GM18517 (cell line): Measurements from ENCODE around the gene IFI27.
"Not testable (repeated sequence)": the region's sequence is repeated elsewhere in the genome, so short reads cannot be mapped to it uniquely, and the experiment has no call there.

Source experiments
- ATAC-seq: cut with Tn5 transposase; IDR thresholded peaks from one replicate; pipeline ENCODE4 v1.9.1; 2021; ENCODE audit warnings: mild to moderate bottlenecking, moderate library complexity; ENCODE audit not compliant: unreplicated experiment

The IFI27 gene

DNA sequence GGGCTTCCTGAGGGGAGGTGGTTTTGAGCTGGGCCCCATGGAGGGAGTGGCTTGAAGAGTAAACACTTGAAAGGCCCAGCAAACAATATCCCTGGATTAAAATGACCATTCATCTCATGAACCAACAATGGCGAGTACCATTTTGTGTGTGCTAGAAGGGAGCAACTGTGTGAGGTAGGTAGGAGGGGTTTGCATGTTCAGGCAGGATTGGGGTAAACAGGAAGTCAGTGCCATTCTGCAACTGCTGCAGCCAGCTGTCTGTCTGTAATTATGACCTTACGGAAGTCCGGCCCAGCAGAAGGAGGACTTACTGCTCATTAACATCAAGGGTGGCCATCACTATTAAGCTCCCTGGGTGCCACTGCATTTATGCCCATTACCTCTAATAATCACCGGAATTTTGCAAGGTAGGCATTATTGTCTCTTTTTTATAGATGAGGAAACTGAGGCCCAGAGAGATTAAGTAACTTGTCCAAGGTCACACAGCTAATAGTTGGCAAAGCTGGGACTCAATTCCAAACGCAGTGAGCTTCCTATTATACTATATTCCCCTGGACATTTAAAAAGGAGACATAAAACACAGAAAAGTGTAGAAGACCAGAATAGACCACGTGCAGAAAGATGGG lies 35.5 kb downstream of the IFI27 start:
- no peak for ATAC-seq

DNA sequence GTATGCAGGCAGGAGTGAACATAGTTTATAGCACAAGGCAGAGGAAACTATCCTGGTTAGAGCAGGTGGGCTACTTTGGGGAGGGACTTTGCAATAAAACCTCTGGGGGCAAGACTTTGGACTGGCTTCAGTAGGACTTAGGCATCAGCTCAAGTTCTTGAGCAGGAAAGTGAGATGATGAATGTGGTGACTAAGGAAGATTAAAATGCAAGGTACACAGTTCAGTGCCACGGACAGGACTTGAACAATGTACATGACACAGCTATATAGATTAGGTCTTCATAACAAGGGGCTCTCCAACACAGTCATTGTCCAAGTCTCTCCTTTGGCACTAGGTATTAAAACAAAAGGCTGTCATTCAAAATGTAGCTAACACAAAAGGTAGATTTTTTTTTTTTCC lies 42.1 kb downstream of the IFI27 start:
- ATAC-seq = no peak

DNA sequence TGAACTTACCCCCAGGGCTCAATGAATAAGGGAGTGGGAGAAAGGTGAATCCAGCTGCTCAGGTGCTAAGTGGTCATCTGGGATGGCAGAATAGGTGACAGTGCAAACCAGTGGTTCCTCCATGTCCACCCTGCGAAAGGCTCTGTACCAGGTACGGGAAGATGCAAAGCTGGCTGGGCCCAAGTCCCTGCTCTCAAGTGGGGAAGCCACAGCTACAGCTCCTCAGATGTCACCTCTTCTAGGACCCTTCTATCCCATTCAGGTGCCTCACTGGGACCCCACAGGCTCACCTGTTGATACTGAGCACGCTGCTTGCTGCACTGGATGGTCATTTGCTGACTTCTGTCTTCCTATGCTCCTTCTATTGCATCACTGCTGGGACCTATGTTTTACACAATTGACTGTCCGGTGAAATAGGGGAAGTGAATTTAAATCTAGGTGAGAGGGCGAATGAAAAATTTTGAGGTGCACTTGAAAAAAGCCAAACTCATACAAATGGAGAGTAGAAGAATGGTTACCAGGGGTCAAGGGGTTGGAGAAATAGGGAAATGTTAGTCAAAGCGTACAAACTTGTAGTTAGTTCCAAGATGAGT lies 43.3 kb downstream of the IFI27 start:
- no peak for ATAC-seq

DNA sequence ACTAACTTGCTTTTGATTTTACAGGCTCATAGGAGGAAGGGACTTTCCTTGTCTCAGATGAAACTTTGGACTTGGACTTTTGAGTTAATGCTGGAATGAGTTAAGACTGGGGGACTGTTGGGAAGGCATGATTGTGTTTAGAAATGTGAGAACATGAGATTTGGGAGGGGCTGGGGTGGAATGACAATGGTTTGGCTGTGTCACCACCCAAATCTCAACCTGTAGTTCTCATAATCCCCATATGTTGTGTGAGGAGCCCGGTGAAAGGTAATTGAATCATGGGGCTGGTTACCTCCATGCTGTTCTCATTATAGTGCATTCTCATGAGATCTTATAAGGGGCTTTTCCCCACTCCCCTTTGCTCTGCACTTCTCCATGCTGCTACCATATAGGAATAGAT lies 45.6 kb downstream of the IFI27 start:
- ATAC-seq = not testable (repeated sequence)

DNA sequence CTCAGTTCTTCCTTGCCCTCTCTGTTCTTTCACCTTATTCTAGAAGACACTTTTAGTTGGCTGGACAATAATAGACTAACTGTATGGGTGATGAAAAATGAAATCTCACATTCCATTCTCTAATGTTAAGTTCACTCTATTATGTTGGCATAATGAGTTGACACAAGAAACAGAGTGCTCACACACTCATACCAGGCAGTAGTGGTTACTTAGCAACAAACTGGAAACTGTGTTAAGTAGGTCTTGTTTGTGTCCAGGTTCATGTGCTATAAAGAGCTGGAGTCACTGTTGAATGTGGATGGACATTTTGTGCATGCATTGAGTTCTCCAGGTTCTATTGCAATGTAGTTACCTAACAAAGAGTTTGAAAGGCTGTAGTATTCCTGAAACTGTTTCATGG lies 46.7 kb downstream of the IFI27 start:
- no peak for ATAC-seq

DNA sequence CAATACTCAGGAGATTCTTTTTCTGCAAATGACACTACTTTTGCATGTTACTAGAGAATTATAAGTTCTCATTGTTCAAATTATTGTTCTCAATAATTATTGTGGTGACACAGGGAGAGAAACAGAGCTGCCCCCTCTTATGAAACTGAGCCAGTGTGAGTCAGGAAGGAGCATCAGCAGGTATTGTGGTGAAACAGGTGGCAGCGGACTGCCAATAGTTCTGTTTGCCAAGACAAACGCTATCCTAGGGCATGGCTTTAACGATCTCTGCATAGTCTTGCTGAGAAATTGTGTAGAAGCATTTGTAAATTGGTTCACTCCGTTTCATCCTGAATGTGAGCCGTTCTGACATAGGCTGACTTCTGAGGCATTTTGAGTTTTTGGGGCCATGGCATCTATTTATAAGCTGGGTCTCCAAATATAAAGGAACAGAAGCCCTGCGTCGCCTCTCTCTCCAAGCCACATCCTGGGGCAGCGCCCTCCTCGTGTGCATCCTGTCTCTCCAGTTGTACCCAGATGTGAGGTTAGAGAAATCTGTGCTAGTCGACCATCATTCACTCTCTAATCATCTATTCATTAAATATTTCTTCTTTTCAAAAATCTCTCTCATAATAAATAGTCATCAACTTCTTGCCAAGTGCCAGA lies 47.8 kb downstream of the IFI27 start:
- no peak for ATAC-seq

DNA sequence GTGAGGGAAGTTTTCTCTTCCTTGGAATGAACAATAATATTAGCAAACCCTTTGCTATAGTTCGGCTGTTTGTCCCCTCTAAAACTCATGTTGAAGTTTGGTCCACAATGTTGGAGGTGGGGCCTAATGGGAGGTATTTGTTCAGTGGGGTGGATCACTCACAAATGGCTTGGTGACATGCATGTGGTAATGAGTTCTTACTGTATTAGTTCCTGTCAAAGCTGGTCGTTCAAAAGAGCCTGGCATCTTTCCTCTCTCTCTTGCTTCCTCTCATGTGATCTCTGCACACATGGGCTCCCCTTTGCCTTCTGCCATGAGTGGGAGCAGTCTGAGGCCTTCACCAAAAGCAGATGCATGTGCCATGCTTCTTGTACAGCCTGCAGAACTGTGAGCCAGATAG lies 50.5 kb downstream of the IFI27 start:
- ATAC-seq = no peak

DNA sequence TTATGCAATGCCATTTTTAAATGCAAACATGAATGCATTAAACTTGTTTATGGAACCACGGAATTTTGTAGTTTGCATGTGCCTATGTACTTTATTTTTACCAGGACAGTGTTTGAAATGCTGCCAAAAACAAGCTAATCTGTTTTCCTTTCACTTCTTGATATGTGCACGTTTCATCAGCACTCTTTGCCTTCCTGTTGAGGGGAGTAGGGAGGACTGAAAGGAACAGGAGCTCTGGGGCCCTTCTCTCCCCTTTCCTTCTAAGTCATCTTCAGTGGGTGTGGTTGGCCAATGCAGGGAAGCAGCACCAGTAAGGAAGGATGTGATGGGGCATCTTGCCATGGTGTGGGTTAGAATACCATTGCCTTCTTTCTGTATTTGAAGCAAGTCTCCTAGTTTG lies 51.4 kb downstream of the IFI27 start:
- ATAC-seq = no peak

DNA sequence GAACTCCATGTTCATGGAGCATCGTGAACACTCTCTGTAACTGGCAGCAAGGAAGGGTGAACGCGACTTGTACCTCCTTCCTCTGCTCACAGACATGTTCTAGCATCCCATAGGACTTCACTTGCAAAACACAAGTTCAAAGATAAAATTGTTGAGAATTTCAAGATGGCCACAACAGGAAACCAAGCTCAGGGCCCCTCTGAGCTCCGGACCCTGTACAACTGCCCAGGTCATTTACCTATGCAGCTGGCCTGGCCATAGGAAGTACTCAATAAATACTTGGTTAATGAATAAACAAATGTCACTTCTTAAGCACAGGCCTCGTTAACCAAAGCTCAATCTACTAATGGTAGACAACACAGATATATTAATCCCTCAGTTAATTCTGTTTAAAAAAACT lies 51.9 kb downstream of the IFI27 start:
- ATAC-seq = no peak

DNA sequence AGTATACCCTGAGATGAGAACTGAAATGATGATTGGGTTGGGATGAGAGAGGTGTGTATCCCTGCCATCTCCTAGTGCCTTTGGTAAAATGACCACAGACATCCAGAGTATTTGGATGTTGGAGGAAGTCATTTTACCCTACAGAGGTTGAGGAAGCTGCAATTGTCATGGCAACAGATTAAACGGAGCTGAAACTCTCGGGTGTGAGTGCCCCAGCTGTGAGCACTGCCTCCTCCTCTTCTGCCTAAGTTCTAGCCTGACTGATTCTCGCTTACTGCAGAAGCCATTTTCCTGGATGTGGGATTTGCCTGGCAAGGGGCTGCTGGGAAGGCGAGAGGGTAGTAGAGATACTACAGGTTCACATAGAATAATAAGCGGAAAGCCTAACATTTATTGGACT lies 53.3 kb downstream of the IFI27 start:
- ATAC-seq = no peak

DNA sequence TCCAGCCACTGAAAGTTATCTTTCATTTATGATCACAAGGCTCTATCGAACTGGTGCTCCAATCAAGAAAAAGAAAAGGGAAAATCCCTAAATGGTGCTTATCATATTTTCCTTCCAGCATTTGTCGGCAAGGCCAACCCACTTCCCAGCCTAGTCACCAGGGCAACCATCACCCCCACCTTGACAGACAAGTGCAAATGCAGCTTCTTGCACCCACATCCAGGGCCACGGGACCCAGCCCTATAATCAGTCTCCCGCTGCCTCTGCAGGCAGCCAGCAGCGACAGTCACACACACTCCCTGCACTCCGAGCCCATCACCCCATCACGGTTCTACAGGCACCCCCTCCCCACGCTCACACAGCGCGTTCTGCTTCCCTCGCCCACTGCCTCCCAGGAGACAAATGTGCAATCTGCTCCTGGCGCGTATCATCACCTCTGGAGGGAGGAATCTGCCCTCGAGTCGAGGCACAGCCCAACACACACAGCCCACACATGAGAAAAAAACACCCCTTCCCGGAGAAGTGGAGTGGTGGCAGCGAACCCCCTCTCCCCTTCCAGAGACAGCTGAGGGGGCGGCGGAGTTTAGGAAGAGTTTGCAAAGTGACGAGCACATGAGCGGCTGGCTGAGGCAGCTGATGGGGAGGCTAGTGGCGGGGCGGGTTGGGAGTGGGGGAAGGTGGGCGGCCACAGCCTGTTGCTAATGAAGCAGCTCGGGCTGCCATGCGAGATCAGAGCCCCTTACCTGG lies 54.3 kb downstream of the IFI27 start:
- no peak for ATAC-seq

DNA sequence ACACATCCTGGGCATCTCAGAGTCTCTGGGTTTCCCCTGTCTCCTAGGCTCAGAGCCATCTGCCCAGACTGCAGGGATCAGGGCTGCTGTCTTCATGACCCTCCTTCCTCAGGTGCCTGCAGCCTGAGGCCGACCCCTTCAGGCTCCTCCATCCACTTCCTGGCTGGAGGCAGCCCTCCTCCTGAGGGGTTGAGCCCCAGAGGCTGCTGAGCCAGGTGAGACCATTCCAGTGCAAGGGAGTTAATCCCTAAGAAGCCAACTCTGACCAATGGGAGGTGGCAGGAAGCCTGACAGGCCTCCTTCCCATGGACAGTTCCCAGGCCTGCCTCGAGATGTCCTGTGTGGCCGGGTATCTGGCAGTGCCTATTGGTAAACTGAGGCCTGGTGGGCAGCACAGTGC lies 55.2 kb downstream of the IFI27 start:
- no peak for ATAC-seq
